DND-41 (cell line): ENCODE data around the gene PTPRD.

Experiments
- EZH2 ChIP-seq: IDR thresholded peaks from 3 replicates; pipeline ENCODE4 v1.6.1; 2012; ENCODE audit warnings: borderline replicate concordance, low read depth, mild to moderate bottlenecking, moderate library complexity, low read length, inconsistent platforms; ENCODE audit not compliant: severe bottlenecking
- TF ChIP-seq, protein P1 (sequence below): IDR thresholded peaks from 2 replicates; pipeline ENCODE4 v1.5.1; 2012; ENCODE audit warnings: borderline replicate concordance, low read length, moderate library complexity, mild to moderate bottlenecking; ENCODE audit not compliant: poor library complexity, severe bottlenecking; ENCODE audit errors: extremely low read depth

DNA sequence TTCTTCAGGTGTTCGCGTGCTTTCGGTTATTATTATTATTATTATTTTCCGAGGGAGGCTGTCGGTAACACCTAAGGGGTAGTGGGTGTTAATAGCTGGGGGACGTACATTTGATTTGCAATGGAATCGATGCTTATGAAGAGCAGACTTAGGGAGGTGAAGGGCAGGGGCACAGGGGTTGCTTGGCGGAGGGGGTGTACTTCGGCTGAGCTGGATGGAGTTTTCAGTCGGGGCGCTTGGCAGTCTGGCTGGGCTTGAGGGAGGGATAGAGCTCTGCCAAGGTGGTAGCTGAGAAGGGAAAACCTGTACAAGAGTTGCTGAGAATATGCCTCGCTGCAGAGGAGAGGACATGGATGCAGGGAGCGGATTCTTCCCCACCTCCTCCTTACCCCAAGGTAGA is 617 bp upstream of the PTPRD start:
- no peak for TF ChIP-seq EZH2
- TF ChIP-seq, protein P1, sequence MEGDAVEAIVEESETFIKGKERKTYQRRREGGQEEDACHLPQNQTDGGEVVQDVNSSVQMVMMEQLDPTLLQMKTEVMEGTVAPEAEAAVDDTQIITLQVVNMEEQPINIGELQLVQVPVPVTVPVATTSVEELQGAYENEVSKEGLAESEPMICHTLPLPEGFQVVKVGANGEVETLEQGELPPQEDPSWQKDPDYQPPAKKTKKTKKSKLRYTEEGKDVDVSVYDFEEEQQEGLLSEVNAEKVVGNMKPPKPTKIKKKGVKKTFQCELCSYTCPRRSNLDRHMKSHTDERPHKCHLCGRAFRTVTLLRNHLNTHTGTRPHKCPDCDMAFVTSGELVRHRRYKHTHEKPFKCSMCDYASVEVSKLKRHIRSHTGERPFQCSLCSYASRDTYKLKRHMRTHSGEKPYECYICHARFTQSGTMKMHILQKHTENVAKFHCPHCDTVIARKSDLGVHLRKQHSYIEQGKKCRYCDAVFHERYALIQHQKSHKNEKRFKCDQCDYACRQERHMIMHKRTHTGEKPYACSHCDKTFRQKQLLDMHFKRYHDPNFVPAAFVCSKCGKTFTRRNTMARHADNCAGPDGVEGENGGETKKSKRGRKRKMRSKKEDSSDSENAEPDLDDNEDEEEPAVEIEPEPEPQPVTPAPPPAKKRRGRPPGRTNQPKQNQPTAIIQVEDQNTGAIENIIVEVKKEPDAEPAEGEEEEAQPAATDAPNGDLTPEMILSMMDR = no peak
